ENCODE results near the gene RTL5.

The RTL5 gene

GRCh38 chrX:72142794-72143608, 11.3 kb upstream of the RTL5 start:
- no peak for TF ChIP-seq LEF1 (IDR thresholded peaks at IDR 0.05; ENCODE audit: borderline replicate concordance)
- no peak for TF ChIP-seq FOXK2 (IDR thresholded peaks at IDR 0.05)
- DNase-seq (ENCODE audit: extremely low spot score): no peak
- ChIA-PET CTCF (no interaction called here), POLR2A (interaction anchor here (1.4 to 1.9 kb wide), 3 partner anchors 11 to 38 kb away, joined by 5 to 8 read pairs (median 7); partner anchors contain the start of genes PIN4 and RTL5)

- ChIA-PET CTCF (no interaction called here), POLR2A (interaction anchor here (0.6 to 1.4 kb wide), 2 partner anchors 11 to 39 kb away, joined by 3 to 5 read pairs; partner anchors contain the start of genes PIN4 and RTL5)
- TF ChIP-seq PKNOX1 (IDR thresholded peaks at IDR 0.05) (no peak), CTBP1 (IDR thresholded peaks at IDR 0.05; ENCODE audit: borderline replicate concordance) (no peak), FOXM1 (IDR thresholded peaks at IDR 0.05; ENCODE audit: borderline replicate concordance) (no peak), HDGF (IDR thresholded peaks at IDR 0.05; ENCODE audit: borderline replicate concordance) (no peak), SUZ12 (IDR thresholded peaks at IDR 0.05) (no peak), NFRKB (IDR thresholded peaks at IDR 0.05) (no peak), SP1 (IDR thresholded peaks at IDR 0.05) (no peak), ZNF384 (IDR thresholded peaks at IDR 0.05) (no peak), FOXA1 (IDR thresholded peaks at IDR 0.05) (no peak), TARDBP (IDR thresholded peaks at IDR 0.05) (no peak), BHLHE40 (IDR thresholded peaks at IDR 0.05; ENCODE audit: borderline replicate concordance) (no peak)
- no peak for DNase-seq (ENCODE audit: extremely low spot score)
Observed at GRCh38 chrX:72142094-72142793, 10.5 kb upstream of the RTL5 start.

GRCh38 chrX:72141372-72142004, 9.8 kb upstream of the RTL5 start:
- TF ChIP-seq CTBP1 (IDR thresholded peaks at IDR 0.05; ENCODE audit: borderline replicate concordance) (no peak), LEF1 (IDR thresholded peaks at IDR 0.05; ENCODE audit: borderline replicate concordance) (no peak), HDGF (IDR thresholded peaks at IDR 0.05; ENCODE audit: borderline replicate concordance) (no peak), FOXK2 (IDR thresholded peaks at IDR 0.05) (no peak), L3MBTL2 (conservative IDR thresholded peaks at IDR 0.05) (no peak), NFRKB (IDR thresholded peaks at IDR 0.05) (no peak), PKNOX1 (IDR thresholded peaks at IDR 0.05) (no peak), FOXA1 (IDR thresholded peaks at IDR 0.05) (no peak), ARNT (IDR thresholded peaks at IDR 0.05) (no peak)
- no peak for DNase-seq (ENCODE audit: extremely low spot score)
- CTCF ChIA-PET: interaction anchor here (0.6 kb wide), 1 partner anchor 30 kb away, joined by 3 read pairs; no protein-coding TSS in a partner anchor
- POLR2A ChIA-PET: interaction anchor here (0.6 to 1.4 kb wide), 2 partner anchors 10 to 40 kb away, joined by 3 to 5 read pairs; partner anchors contain the start of genes PIN4 and RTL5

- CTCF ChIA-PET: no interaction called here
- TF ChIP-seq FOXA1 (IDR thresholded peaks at IDR 0.05): no peak
- POLR2A ChIA-PET: no interaction called here
- DNase-seq (ENCODE audit: extremely low spot score): no peak
Observed at GRCh38 chrX:72139538-72139937, 7.8 kb upstream of the RTL5 start.

- TF ChIP-seq FOXA1 (IDR thresholded peaks at IDR 0.05): no peak
- no peak for TF ChIP-seq NFRKB (IDR thresholded peaks at IDR 0.05)
- TF ChIP-seq SUZ12 (IDR thresholded peaks at IDR 0.05): no peak
- TF ChIP-seq BHLHE40 (IDR thresholded peaks at IDR 0.05; ENCODE audit: borderline replicate concordance): no peak
- TF ChIP-seq FOXK2 (IDR thresholded peaks at IDR 0.05): no peak
- no peak for TF ChIP-seq LEF1 (IDR thresholded peaks at IDR 0.05; ENCODE audit: borderline replicate concordance)
- TF ChIP-seq HDGF (IDR thresholded peaks at IDR 0.05; ENCODE audit: borderline replicate concordance): no peak
- TF ChIP-seq L3MBTL2 (conservative IDR thresholded peaks at IDR 0.05): no peak
- no peak for TF ChIP-seq ZNF384 (IDR thresholded peaks at IDR 0.05)
- TF ChIP-seq ELF4 (IDR thresholded peaks at IDR 0.05): no peak
- TF ChIP-seq ARNT (IDR thresholded peaks at IDR 0.05): no peak
- TF ChIP-seq PKNOX1 (IDR thresholded peaks at IDR 0.05): no peak
- TF ChIP-seq TARDBP (IDR thresholded peaks at IDR 0.05): no peak
- TF ChIP-seq FOXM1 (IDR thresholded peaks at IDR 0.05; ENCODE audit: borderline replicate concordance): no peak
- TF ChIP-seq SP1 (IDR thresholded peaks at IDR 0.05): no peak
- TF ChIP-seq CTBP1 (IDR thresholded peaks at IDR 0.05; ENCODE audit: borderline replicate concordance): no peak
- no peak for DNase-seq (ENCODE audit: extremely low spot score)
- ChIA-PET CTCF (no interaction called here), POLR2A (no interaction called here)
Observed at GRCh38 chrX:72137846-72138495, 6.3 kb upstream of the RTL5 start.

All from HEK293T (cell line).